HFF-Myc (cell line): Measurements from ENCODE around the gene KCNQ4.
A peak's percentile ranks its signal among the peaks of the same experiment; 100 is the strongest.

Source experiments
- DNase-seq: peaks from one replicate; pipeline ENCODE4 v3.0.0-alpha.2; 2011; ENCODE audit warnings: low read depth; ENCODE audit errors: extremely low read depth
- H3K4me3 ChIP-seq: replicated peaks from 2 replicates; pipeline ENCODE4 v1.5.1; 2011; ENCODE audit warnings: low read depth, mild to moderate bottlenecking, control low read depth, low read length
- TF ChIP-seq, protein P1 (sequence below): IDR thresholded peaks from 2 replicates; pipeline ENCODE4 v1.5.1; 2012; ENCODE audit warnings: mild to moderate bottlenecking, low read depth, low read length, control low read depth; ENCODE audit errors: missing control alignments

Gene KCNQ4

DNA sequence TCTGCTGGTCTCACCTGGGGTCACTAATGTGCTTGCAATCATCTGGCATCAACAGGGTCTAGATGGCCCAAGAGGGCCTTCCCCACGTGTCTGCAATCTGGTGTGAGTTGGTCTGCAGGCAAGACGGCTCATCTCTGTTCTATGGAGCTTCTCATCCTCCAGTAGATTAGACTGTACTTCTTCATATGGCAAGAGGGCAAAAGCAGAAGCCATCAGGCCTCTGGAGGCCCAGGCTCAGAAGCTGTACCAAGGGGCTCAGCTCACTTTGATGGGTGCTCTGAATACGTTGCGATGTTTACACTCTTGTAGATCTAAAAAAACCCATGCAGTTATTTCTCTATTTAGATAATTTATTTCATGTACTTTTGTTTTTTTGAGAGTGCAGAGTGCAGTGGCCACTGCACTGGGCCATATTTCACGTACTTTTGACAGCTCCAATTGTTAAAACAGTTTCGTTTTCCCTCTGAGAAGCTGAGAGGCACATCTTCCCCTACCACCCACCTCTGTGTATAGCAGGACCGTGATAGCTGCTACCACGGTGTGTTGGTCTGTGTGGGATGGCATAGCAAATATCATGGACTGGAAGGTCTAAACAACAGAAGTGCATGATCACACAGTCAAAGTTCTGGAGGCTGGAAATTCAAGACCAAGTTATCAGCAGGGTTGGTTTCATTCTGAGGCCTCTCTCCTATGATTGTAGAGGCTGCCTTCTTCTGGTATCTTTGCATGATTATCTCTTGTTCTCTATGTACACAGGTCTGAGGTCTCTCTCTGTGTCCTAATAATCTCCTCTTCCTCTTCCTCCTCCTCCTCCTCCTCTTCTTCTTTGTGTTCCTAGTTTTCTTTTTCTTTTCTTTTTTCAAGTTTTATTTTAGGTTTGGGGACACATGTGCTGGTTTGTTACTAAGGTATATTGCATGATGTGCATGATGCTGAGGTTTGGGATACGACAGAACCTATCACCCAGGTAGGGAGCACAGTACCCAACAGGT lies 61.6 kb downstream of the KCNQ4 start:
- TF ChIP-seq, protein P1, sequence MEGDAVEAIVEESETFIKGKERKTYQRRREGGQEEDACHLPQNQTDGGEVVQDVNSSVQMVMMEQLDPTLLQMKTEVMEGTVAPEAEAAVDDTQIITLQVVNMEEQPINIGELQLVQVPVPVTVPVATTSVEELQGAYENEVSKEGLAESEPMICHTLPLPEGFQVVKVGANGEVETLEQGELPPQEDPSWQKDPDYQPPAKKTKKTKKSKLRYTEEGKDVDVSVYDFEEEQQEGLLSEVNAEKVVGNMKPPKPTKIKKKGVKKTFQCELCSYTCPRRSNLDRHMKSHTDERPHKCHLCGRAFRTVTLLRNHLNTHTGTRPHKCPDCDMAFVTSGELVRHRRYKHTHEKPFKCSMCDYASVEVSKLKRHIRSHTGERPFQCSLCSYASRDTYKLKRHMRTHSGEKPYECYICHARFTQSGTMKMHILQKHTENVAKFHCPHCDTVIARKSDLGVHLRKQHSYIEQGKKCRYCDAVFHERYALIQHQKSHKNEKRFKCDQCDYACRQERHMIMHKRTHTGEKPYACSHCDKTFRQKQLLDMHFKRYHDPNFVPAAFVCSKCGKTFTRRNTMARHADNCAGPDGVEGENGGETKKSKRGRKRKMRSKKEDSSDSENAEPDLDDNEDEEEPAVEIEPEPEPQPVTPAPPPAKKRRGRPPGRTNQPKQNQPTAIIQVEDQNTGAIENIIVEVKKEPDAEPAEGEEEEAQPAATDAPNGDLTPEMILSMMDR = no peak
- no peak overlapping the region for H3K4me3 ChIP-seq
- DNase-seq = no peak

DNA sequence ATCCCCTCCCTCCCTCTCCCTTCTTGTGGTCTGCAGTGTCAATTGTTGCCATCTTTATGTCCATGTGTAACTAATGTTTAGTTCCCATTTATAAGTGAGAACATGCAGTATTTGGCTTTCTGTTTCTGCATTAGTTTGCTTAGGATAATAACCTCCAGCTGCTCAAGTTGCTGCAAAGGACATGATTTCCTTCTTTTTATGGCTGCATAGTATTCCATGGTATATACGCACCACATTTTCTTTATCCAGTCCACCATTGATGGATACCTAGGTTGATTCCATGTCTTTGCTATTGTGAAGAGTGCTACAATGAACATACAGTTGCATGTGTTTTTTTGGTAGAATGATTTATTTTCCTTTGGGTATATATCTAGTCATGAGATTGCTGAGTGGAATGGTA lies 62.3 kb downstream of the KCNQ4 start:
- no peak for DNase-seq
- TF ChIP-seq, protein P1 = no peak
- no peak overlapping the region for H3K4me3 ChIP-seq

DNA sequence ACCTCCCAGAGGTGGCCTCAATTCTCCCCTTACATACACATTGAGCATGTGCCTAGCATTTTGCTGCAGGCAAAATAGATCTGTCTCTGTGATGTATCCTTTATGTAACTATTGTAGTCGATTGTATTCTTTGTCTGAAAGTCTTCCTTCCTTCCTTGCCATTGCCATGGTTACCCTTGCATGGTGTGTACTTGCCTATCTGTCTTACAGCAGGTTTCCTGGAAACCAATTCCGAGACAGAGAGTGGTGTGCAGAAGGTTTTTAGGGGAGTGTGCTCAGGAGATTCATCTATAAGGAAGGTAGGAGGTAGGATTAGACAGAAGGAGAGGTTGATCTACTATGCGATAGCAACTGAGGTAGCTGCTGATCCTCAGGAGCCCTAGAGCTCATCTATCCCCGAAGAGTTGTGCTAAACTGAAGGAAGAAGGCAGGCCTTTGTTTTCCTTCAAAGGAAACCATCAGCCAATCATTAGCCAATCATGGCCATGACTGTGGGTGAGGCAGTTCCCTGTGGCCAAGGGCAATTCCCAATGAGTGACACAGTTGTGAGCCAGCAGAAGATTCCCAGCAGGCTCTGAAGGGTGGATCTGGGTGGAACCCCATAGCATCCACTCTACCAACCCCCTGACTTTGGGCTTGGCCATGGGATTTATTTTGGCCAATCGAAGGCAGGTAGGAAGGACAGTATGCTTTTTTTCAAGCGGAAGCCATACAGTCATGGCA lies 63.6 kb downstream of the KCNQ4 start:
- no peak overlapping the region for H3K4me3 ChIP-seq
- no peak for DNase-seq
- TF ChIP-seq, protein P1 = no peak

DNA sequence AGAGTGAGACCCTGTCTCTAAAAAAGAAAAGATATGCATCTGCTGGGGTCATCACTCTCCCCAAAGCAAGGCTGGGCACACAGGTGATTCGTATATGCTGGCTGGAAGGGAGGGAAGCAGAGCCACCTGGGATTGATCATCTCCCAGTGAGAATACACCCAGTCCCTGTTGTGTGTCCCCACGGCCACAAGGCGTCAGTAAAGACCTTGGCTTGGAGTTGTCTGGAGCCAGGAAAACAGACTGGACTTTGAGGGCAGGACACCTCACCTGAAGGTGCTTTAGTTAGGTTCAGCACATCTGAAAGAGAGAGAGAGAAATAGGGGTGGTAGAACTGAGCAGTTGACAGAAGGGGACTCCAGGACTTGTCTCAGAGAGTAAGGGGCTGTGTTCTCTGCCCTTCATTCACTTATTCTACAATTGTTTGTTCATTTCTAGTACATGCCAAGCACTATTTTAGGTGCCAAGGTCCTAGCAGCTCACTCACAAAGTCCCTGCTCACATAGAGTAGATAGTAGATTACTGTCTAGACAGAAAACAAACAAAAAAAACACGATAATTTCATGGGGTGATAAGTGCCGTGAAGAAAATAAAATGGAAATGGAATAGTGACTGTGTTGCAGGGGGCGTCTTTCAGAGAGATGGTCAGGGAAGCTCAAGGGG lies 65.1 kb downstream of the KCNQ4 start:
- TF ChIP-seq, protein P1 = peak; percentile 98

DNA sequence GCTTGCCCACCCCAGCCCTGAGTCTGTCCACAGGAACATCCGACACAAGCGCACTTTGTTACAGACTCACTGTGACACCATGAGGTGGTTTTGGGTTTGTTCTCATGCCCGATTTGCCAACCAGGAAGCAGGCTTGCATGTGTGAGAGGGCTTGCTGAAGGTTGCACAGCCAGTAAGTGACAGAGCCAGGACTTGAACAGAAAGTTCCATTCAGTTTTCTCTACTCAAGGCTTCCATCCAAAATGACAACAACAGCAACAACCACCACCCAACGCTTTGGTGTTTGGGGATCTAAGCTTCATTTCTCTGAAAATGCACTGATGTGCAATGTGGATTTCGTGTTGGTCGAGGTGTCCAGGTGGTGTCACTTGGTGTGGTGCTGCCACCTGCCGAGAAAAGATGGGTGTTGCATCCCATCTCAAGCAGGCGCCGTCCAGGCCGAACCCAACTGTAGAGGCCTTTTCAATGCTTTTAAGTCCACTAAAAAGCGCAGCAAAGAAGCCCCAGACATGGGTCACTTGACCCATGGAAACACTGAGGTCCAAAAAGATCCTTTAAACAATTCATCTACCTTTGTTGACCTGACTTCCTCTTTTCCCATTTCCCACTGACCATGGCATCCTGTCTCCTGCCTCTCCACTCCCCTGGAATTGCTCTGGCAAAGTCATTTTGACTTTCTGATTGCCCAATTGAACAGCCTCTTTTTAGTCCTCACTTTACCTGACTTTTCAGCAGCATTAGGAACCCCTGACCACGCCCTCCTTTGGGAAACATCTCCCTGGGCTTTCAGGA lies 66.4 kb downstream of the KCNQ4 start:
- no peak overlapping the region for H3K4me3 ChIP-seq
- TF ChIP-seq, protein P1 = peak; percentile 89
- DNase-seq = no peak

More for the DNA sequence above, 65.1 kb downstream of the KCNQ4 start:
- peak; percentile 43 for DNase-seq
- H3K4me3 ChIP-seq = no peak overlapping the region

DNA sequence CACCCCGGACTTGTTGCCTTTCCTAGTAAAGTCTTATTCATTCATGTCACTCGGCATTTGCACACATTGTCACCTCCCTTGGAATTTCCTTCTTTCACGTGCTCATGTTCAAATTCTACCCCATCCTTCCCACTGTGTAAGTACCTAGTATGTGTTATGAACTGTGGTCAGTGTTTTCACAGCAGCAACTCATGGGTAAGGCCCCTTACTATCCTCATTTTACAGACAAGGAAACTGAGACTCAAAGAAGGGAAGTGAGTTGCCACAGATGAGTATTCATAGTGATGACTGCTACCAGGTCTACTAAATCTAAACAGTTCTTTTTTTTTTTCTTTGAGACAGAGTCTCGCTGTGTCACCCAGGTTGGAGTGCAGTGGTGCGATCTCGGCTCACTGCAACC lies 68.1 kb downstream of the KCNQ4 start:
- DNase-seq = no peak
- TF ChIP-seq, protein P1 = no peak
- no peak overlapping the region for H3K4me3 ChIP-seq
